Inflammatory macrophage treated with lipopolysaccharide for 4 hours (primary cell): Measurements from ENCODE around the gene ROPN1B.

Experiments
- DNase-seq: peaks from one replicate; pipeline ENCODE4 v3.0.0-alpha.2; 2020

The ROPN1B gene

DNA sequence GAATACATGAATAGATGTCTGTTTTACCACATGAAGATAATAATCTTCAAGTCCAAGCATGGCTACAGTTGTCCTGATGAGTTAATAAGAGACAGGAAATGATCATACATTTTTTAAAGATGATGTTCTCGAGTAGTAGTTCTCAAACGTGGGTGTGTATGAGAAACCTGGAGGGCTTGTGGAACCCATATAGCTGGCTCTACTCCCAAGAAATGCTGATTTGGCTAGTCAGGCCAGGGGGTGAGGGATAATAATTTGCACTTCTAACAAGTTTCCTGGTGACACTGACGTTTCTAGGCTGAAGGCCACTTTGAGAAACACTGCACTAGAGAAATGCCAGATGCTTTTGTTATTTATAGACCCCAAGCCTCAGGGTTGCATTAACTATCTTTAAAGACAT is 37.0 kb downstream of the ROPN1B start:
- DNase-seq: no peak

DNA sequence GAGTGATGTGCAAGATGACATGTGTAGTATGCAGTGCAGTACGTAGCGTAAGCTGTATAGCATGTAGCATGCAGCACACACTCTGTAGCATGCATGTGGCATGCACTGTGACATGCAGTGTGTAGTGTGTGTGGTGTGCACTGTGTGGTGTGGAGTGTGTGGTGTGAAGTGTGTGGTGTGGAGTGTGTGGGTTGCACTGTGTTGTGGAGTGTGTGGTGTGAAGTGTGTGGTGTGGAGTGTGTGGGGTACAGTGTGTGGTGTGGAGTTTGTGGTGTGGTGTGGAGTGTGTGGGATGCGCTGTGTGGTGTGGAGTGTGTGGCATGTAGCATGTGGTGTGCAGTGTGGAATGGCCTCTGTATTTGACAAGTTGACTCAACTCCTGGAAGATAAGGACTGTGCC is 39.2 kb downstream of the ROPN1B start:
- DNase-seq: no peak

DNA sequence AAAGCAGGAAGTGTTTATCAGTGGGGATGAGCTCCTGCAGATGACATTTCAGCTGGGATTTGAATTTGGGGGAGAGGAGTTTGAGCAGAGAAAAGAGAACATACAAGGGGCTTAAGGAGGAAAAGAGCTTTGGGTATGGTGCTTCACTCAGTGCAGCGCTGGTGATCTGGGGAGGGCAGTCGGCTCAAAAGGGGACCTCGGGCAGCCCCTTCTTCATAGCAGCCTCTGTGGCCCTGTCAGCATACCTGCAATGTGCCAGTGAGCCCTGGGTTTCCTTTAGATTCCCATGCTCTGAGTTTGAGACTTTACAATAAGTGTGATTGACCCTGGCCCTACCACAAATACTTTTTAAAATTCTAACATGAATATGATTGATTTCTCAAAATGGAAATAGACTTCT is 40.2 kb downstream of the ROPN1B start:
- no peak for DNase-seq

DNA sequence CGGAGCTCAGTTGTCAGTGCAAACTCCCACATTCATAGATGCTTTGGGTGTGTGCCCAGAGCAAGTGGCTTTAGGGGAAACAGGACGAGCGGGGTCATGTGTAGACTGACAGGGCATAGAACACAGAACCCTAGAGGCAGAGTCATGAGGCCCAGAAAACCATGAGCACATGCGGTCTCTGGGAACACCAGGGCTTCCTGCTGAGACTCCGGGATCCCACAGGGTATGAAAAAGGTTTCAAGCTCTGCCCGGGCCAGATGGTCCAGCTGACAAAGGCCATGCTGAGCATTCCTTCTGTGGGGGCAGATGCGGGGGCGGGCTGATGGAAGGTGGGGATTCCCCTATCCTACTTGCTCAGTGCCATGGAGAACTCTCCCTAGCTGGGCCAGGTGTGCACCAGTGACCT is 44.8 kb downstream of the ROPN1B start:
- DNase-seq: no peak

DNA sequence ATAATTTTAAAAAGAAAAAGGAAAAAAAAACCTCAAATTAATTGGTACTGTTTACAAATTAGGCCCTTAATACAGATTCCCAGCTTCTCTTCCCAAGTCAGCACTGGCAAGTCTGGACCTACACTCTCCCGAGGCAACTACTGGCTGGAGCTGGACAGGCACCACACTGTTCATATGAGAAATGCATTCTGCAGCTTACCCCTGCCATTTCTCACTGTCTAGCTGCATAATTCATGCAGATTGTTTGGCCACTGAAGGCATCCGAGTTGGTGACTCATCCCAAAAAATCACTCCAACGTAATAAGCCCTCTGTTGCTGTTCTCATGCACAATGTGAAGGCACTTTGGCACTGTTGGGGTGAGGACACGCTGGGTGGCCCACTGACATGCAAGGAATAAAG is 45.3 kb downstream of the ROPN1B start:
- no peak for DNase-seq

DNA sequence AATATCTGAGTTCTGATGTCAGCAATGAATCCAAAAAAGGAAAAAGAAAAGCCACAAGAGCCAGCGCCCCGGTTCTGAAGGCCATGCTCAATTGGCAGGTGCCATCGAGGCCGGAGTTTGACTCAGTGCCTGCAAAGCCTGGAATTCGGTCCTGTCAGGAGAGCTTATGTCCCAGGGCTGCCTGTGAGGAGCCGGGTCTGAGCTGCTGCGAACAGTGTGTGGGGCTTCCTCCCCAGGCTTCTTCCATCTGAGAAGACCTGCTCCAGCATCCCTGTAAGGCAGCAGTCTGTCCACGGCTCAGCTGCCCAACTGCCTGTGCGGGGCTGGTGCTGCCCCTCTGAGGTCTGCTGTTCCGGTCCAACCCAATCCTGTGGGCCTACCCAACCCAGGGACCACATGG is 46.1 kb downstream of the ROPN1B start:
- no peak for DNase-seq

GRCh38 chr3:126016616-126017015 is 47.6 kb downstream of the ROPN1B start:
- no peak for DNase-seq

DNA sequence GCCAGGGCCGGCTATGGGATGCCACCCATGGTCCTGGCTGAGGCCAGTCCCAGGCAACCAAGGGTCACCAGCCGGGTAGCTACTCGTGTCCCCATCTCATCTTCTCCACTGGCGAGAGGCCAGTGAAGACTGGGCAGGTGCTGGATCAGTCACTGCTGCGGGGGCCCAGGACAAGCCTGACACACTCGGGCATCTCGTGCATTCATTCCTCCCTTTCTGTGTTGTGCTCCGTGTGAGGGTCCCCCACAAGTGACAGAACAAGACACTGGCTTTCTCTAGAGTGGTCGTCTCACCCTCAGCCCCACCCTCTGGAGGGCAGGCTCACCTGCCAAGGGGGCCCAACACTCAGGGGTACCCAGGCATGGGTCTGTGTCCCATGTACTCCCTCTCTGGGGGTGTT is 48.4 kb downstream of the ROPN1B start:
- DNase-seq: no peak

DNA sequence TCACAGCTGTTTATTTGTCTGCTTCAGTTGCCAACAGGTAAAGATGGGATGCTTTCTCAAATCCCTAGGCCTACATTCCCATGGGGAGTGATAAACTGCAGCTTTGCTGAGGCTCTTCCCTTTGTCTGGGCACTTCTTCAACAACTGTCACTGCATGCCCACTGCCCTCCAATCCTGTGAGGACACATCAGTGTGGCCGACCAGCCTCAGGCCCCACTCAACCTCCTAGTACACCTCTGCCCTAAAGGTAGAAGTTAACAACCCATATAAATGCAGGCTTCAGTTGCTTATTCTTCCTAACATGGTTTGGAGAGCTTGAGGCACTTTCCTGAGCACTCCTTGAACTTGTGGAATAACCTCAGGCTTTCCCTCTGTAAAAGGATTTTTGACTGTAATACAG is 49.6 kb downstream of the ROPN1B start:
- DNase-seq: no peak

GRCh38 chr3:126018995-126019394 is 50.0 kb downstream of the ROPN1B start:
- no peak for DNase-seq

GRCh38 chr3:126019683-126020082 is 50.7 kb downstream of the ROPN1B start:
- no peak for DNase-seq

DNA sequence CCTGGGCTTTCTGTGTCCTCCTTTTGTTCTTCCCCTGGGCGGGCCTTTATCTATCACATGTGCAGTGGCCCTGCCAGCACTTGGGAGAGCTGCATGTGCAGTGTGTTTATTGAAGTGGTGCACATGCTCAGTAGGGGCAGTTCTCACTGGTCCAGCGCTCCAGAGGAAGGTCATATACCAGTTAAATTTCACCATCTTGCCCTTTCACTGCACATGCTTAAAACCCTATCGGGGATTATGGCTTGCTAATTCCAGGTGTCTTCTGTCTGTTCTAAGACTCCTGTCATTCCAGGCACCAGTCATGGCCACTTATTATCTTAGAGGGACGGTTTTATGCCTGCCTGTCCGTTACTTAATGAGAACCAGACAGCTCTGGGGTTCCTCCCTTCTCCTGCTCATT is 52.2 kb downstream of the ROPN1B start:
- DNase-seq: no peak

- no peak for DNase-seq
Observed at GRCh38 chr3:126021702-126022101, 52.7 kb downstream of the ROPN1B start.

- no peak for DNase-seq
Observed at GRCh38 chr3:126022741-126023359, 53.9 kb downstream of the ROPN1B start.

DNA sequence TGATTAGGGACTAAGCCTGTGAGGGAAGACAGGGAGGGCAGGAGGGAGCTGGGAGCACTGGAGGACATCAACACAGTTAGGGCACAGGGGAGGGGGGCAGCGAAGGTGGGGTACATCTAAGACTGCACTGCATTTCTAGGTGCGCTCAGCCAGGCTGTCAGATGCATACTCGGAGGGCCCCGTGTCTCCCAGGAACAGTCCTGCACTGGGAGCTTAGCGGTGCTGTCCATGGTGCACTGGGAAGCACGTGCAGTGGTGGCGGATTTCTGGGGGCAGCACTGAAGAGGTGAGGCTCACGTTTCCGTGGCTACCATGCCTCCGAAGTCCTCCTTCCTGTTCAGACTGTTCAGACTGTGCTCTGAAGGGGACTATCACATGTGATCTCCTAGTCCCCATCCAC is 54.4 kb downstream of the ROPN1B start:
- no peak for DNase-seq

- no peak for DNase-seq
Observed at GRCh38 chr3:126024049-126024854, 55.3 kb downstream of the ROPN1B start.

DNA sequence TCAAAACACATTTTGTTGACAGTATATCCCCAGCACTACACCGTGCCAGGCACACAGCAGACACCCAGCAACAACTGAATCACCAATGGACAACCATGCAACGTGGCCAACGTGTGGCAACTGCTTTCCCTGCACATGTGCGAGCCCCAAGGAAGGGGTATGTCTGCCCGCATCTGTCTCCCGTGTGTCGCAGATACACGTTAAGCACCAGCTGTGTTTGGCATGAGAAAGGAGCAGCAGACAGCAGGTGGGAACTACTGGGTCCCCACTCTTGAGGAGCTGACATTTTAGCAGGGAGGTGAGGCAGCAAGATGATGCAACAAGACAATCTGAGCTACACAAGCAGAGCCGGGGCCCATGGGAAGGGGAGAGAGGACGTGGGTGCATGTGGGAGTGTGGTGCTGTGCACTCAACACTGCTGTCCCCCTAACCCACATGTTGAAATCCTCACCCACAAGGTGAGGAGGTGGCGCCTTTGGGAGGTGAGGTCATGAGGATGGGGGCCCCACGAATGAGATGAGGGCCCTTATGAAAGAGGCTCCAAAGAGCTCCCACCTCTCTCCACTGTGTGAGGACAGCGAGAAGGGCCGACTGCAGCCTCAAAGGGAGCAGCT is 56.2 kb downstream of the ROPN1B start:
- DNase-seq: no peak

DNA sequence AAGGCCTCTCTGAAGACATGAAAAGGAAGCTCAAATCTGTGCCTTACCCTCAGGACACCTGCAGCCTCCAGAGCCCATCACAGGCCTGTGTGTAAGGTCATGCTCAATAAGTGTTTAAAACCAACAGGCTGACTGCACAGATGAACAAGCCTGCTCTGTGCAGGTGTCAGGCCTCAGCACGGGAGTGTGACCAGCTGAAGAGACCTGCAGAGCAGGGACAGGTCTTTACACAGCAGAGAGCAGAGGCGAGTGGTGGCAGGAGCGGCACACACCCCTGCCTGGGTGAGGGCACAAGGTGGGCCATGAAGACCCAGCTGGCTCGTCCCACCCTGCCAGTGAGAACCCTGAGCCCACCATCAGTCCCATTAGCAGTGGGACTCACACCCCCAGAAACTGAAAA is 56.9 kb downstream of the ROPN1B start:
- DNase-seq: no peak

- no peak for DNase-seq
Observed at GRCh38 chr3:126026277-126026751, 57.3 kb downstream of the ROPN1B start.

DNA sequence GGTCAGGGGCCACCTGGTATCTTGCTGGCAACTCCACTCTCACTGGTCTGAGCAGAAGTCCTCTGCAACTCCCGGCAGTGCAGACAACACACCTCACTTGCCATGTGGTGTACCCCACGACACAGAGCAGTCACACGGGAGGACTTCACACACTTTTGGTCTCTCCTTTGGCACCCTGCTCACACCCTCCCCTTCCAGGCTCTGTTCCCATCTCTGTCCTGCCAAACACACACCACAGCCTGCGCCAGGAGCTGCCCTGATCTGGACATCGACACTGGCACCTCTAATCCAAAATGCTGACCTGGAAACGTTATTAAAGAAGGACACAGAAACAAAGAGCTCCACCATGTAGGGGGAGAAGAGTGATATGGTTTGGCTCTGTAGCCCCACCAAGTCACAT is 57.8 kb downstream of the ROPN1B start:
- no peak for DNase-seq

DNA sequence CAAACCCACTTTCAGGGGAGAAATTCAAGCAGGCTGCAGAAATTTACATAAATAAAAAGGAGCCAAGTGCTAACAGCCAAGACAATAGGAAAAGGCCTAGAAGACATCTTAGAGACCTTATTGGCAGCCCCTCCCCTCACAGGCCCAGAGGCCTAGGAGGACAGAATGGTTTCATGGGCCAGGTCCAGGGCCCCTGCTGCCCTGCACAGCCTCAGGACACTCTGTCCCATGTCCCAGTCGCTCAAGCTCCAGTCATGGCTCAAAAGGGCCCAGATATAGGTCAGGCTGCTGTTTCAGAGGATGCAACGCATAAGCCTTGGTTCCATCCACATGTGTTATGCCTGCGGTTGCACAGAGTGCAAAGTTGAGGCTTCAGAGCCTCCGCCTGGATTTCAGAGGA is 59.1 kb downstream of the ROPN1B start:
- no peak for DNase-seq

DNA sequence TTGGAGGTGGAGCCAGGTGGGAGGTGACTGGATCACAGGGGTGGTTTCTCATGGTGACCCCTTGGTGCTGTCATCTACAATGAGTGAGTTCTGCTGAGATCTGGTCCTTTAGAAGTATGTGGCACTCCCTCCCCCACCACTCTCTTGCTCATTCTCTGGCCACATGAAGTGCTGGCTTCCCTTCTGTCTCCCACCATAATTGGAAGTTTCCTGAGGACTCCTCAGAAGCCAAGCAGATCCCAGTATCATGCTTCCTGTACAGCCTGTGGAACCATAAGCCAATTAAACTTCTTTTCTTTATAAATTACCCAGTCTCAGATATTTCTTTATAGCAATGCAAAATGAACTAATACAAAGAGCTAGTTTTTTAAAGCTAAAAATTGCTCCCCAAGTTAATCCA is 60.3 kb downstream of the ROPN1B start:
- DNase-seq: no peak

GRCh38 chr3:126030455-126030854 is 61.5 kb downstream of the ROPN1B start:
- DNase-seq: no peak

DNA sequence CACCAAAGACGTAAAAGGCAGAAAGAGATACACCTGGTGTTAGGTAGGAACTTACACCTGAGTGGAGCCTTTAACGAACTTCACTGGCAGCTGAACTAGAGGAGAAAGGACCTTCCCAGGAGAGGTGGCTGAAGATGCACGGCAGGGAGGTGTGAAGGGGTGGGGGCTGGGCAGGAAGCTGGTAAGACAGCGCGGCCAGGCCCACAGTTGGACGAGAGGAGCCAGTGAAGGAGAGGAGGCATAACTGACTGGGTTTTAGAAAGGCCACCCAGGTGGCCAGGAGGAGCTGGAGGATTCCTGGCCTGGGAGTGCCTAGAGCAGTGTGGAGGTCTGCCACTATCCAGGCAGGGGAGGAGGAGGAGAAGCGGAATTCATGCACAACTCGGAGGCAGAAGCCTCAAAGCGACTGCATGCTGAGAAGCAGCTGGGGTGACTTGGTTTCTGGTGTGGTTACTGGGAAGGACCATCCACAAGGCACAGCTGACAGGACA is 63.0 kb downstream of the ROPN1B start:
- DNase-seq: no peak
